Stimulated activated CD4-positive, alpha-beta T cell treated with anti-CD3 and anti-CD28 coated beads, Interleukin-1b, Interleukin-23, amount 100 ng/mL, for 48 hours (primary cell): ENCODE data around the gene BCL11A.

ENCODE experiments used
- DNase-seq: peaks from one replicate; pipeline ENCODE4 v3.0.0-alpha.2; 2020

Gene BCL11A

DNA sequence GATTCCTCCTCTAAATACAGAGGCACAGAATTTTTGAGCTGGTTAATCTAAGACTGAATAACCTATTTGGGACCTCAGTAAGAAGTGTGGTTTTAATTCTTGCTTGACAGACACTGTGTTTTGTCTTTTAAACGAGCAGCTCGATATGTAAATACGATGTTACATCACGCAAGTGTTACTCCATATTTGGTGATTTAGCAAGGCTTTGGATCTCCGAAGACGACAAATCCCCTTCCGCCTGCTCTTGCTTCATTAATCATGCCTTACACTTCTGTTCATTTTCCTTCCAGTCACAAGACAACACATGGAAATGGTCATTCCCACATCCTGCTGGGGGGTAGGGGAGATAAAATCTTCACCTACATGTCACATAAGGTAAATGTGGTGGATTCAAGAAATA lies 9.4 kb downstream of the BCL11A start:
- DNase-seq = no peak

DNA sequence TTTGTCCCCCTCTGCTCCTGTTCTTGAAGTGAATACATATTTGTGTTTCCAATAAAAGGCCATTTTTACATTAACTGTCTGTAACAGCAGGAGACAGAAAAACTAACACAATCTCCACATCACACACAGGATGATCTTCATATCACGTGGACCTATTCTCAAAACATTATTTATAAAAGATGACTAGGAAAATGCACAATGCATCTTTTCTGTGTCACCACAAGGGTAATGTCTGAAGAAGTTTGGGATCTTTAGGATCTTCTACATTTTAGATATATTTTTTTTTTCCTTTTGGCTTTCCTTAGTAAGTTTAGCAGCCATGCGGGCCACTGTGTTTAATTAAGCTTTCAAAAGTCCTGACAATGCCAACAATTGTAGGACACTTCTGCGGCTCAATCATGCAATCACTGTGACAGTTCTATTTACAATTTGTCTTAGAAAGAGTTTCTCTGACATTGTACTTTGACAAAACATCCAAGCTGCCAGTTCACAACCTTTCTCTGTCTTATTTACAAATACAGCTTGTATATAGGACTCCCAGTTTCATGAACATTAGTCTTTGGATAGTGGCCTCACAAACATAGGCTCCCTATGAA lies 12.3 kb downstream of the BCL11A start:
- DNase-seq = no peak

DNA sequence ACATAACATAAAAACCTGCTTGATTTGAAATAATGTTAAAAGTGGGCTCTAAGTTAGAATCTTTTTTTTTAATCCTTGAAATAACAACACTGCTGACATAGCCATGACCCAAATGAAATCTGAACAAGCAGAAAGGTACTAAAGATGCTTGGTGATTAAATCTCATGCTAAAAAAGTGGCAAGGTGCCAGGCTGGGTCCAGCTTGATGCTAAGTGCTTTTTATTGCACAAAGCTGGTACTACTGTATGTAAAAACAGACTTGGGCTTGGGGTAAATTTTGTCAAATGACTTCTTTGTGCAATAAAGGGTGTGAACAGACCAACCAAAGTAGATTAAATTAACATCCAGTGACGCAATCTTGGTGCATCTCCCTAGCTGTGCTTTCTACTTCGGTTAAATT lies 13.4 kb downstream of the BCL11A start:
- no peak for DNase-seq

DNA sequence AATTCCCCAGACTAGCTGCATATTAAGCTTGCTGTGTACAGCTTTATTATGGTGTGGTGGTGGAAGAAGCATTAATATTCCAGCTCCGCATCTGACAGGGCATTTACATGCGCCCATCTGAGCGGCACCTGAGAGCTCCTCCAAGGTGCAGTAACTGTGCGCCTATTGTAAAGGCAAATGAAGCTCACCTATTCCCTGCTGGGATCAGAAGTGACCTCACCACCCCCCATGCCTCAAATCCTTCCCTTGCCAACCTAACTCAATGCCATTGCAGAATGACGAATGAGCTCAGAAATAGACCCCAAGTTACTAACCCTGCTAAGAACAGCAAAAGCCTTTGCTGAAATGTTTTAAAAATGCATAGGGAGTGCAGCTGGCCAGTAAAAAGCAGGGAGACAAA lies 14.3 kb downstream of the BCL11A start:
- no peak for DNase-seq

DNA sequence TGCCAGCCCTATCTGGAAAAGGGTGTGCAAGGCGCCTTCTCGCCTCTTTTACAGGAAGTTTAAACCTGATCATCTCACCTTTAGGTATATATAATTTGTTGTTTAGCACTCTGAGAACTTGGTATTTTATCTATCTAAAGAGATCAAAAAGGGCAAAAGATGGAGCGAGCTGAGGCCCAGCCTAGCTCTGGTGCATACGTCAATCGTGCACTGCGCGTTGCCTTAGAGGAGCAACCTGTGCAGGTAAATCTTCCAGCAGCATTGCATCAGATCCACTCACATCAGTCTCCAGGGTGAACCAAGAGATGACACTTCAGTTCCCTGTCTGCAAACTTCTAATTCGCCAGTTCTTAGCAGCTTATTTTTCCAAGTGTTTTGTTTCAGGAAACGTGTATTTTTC lies 15.4 kb downstream of the BCL11A start:
- no peak for DNase-seq

DNA sequence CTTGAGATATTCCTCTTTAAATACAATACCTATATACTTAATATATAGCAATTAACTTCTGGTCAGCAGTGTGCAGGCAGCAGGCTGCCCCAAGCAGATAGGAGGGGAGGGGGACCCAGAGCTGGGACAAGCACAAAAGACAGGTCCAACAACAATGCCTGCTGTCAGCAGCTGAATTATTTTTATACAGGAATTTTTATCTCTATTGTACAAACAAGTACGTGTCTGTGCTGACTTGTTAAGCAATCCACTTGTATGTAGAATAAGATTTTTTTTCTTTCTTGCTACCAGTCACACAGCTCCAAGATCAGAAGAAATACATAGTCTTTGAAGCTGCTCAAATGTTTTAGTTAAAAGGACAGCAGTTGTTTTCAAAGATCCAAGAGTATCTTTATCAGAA lies 16.7 kb downstream of the BCL11A start:
- no peak for DNase-seq

DNA sequence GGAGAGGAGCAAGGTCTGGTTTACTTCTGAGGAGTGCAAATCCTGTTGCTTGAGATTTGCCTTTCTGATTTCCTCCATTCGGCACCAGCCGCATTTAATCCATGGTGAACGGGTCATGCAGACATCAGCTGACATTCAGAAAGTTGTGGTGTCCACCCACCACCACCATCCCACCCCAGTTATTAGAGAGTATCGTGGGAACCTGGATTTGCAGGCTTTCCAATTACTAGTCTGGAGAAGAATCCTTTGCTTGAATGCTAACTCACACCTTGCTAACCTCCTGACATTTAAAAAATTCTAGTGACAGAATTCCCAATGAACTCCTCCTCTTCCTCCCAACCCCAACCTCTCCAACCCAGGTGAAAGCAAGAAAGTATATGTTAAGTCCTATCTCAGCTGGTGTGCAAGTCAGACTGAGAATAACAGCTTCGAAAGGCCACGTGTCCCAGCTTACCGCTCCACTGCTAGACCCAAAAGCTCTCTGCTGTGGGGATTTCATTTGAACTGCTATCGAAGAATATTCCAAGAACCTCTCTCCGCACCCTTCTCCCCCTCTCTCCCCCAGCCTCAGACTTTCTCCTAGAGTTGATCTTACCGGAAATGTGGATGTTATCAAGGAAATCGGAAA lies 17.7 kb downstream of the BCL11A start:
- no peak for DNase-seq

DNA sequence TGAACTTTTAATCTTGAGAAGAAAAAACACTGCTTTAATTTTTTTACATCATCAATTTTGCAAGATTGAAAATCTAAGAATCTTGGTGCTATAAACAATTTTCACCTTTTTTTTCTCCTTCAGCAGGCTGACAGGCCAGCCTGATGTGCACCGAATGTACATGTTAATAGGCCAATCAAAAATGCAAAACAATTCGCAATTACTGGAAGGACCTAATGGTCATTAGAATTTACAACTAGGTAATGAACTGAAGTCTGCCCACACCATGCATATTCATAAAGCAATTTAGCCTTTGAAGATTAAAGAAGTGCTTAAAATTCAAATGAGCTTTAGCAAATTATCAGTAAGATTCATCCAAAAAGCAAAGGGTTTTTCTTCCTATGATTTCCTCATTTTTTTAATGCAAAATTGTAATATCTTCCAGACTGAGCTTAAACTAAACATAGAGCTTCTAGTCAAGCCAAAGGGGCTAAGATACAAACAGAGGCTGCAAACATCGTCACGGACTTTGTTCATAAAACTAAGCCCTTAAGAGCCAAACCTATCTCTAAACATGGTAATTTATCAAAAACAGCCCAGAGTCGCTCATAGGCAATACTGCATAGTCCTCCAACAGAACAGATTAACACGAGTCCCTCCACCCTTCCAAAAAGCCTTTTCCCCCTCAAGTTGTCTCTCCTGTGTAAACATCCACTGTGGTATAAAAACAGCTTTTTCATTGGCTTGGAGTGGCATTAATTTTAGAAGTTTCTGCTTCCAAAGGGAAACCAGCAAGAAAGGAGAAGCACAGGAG lies 18.4 kb downstream of the BCL11A start:
- no peak for DNase-seq

DNA sequence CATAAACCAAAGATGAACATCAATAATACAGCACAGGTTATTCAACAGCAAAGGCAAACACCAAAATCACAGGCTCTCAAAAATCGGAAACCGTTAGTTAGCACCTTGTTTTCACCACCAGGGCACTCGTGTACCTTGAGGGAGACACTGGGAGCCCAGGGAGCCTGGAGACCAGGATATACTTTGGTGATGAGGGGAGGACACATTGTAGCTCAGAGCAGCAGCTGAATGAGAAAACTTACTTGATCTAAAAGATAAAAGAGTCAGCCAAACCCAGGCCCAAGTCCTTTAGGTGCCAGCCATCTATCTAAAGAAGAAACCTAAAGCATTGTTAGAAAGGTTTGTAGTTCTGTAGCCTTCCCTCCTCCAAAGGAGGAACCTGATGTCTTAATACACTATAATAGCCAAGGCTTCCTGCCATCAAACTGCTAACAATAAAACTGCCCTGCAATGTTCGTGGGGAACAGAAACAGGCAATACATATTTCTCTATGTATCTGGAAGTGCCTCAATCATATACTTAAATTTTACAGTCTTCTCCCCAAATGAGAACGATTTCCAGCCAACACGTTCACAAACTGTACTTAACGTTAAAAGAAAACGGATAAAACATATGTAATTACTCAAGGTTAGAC lies 19.3 kb downstream of the BCL11A start:
- no peak for DNase-seq

DNA sequence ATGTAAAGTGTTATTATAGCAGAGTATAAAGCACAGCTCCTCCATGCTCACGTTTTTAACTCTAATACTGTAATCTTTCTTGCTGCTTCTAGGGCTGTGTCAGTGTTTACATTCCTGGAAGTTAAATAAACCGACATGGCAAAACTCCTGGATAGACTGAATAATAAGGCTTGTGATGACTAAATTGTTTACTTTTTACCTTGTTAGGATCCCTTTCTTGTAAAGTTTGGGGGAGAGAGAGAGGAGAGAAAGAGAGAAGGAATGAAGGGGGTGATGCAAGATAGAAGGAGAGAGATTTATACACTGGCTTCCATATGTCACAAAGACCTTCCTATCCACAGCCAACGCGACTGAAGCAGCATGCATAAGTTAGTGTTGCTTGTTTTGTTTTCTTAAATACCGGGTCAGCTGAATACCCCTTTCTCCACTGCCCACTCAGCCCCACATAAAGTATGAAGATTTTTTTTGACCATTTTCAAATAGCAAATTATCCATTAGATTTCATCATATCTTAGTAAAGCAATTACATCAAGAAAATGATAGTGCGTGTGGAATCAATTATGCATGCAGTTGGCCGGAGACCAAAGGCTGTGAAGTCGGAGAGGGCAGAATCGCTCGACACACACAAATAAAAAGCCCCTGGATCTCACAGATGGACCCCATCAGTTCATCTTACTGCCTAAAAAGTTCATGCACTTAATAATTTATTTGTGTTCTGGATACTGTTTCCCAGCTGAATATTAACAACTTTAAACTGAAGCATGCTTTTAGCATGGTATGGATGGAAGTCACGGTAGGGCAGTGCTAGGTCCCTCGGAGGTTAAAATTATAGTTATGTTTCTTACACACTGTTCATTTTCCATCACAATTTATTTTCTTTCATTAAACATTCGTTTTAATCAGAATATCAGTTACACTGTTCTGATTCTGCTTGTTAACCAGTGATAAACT lies 20.1 kb downstream of the BCL11A start:
- DNase-seq = no peak

DNA sequence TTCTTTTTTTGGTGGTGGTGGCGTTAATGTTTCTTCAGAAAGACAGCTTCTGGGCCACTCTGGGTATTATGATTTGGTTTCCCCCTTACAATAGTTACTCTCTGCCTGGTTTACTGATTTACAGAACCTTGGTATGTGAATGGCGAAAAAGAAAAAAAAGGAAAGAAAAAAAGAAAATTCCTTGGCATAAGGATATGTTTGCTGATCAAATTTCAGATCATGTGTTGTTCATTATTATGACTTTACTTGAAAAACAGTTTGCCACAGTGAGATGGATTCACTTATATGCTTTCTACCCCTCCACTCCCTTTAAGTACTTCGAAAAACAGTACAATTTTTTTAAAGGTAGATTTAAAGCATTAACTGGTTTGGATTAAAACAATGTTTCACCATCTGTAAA lies 21.0 kb downstream of the BCL11A start:
- no peak for DNase-seq

DNA sequence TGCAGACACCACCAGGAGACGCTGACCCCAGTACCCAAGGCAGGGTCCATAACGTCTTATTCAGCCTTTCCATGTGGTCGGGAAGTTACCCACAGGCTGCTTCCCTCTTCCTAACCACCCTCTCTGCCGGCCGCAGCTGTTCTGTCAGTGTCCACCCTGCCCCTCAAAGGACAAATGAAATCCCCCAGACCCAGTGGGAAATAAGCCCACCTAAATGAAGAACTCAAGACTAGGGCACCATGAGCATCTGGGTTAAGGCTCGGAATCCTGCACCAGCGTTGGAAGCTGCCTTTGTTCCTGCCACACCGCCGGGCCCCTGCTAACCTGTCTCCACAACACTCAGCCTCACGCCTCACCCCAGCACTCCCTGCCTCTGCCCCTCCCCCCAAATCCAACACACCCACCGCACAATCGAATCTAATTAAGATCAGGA lies 21.7 kb downstream of the BCL11A start:
- no peak for DNase-seq

DNA sequence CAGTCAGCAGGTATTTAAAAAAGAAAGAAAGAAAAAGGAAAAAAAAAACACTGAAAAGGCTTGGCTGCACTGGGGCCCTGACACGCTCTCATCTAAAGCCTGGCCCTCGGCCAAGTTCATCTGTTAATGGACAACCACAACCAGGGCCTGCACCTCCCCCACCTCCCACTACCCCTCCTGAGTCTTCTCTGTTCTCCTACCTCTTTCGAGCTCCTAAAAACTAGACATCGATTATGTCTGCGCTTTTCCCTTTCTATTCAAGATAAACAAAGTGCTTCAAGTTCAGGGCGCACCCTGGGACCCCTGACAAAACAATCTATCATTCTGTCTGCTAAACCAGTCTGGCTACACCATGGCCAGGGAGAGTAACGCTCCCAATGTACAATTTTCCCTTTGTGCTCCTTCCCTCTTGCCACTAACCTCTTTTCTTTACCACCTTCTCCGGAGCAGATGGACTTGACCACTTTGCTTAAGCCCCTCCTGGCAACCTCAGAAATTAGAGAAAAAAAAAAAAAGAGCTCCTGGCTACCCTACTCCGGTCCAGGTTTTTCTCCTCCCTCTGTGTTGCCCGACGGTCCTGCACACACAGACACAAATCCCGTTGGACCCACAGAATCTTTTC lies 22.7 kb downstream of the BCL11A start:
- no peak for DNase-seq

DNA sequence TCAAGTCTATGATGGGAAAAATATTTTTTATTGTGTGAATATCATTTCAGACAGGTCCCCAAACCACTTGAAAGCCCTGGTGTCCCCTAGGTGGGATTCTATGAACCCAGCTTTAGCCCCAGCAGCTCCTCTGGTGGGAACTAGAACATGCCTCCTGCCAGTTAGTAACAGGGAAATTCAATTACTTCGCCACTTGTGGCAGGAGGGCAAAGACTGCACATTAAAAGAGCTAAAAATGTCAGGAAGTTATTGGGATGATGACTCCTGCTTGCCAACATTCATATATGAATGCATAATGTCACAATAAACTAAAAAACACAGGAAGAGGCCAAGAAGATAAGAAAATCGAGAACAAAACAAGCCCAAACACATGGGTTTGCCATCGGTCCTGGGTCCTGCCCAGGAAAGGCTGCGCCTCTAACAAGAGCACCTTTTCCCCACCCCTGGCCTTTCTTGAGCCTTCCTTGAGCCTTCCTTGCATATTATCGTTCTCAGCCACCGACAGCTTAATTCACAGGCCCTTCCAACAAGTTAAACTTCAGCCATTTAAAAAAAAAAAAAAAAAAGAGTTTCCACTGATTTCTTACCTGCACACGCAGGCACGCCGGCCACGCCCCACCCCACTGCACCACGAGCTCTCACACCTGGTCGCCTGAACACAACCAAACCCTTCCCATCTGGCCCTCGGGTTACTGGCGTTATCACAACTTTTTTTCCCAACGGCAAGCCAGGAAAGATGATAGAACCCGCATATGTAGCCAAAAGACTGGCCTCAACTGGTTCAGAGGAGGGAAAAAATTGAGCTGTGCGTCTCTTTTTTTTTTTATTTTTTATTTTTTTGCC lies 23.4 kb downstream of the BCL11A start:
- no peak for DNase-seq

DNA sequence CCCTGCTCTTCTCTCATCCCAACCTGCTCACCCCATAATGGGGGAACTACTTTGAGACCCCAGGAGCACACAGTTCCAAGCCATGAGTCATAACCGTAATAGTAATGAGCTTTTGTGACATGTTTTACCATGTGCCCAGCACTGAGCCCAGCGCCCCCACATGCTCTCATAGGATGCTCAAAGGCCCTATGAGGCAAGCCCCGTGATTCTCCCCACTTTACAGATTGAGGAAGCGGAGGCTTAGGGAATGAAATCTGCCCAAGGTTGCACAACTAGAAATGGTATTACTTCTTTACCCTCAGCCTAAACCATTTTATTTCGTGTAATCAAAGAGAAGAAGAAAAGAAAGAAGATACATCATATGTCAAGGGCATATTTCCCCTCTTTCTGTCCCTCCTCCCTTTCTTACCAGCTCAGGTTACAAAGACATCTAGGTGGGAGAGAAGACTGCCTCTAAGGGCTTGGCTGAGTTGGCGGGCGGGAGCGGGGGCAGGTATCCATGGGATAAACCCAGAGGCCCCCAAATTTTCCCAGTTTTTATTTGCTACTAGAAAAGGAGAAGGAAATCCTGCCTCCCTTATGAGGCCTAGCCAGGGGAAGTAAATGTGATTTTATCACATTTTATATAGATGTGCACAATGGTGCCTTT lies 24.2 kb downstream of the BCL11A start:
- DNase-seq = no peak

DNA sequence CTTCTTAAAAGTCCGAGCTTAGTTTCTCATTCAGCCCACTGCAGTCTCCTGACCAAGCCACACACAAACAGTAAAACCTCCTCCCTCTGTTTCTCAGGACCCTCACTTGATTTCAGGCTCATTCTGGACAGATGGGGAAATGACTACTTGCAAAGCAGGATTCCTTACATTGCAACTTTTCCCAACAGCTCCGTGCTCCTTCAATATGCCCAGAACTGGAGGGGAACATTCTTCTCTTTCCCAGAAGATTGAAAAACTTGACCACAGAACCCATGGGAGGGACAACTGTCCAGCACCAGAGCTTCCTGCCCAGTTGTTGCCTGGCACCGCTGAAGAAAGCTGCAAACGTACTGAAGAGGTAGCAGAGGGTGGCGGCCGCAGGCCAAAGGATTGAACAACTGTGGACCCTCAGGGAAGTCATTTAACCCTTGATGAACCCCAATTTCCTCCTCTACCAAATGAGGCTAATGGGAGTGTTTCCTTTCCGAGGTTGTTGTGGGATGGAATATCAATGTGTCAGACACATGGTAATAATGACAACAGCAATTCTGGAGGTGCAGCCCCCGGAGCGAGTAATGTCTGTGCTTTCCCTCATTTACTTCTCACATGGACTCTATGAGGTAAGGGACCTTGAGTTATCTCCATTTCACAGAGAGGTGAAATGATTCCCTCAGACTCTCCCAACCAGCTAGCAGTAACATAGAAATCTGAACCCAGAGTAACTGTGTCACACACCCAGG lies 25.0 kb downstream of the BCL11A start:
- no peak for DNase-seq

DNA sequence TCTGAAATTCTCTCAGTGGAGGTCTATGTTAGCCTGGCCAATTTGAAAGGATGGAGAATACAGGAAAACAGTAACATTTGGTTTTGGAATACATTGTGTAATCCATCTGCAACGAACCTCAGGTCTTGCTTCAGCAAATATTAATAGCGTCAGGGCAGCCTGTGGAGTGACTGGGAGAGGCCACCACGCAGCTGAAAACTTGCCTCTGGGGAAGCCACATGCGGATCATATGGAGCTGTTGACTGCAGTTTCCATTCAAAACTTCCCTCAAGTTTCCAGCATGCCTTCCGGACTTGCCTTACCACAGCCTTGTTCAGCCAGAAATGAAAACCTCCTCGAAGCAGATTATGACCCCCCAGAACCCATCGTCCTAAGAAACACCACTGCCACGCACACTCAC lies 25.7 kb downstream of the BCL11A start:
- DNase-seq = no peak

DNA sequence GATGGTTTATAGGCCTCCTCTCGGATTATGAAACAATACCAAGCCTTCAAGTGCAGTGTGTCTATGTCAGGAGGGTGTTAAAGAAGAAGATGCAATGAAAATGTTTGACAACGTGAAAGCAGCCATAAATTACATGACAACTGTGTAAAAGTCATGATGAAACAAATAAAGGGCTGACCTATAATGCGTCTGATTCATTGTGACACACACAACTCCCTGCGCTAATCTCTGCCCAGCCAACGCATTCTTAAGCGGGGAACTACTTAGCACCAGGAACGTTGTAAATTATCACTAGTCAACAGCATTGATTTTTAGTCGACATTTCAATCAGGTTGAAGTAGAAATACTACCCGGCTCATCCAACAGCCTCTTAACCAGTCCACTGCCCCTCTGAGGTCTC lies 26.8 kb downstream of the BCL11A start:
- no peak for DNase-seq

DNA sequence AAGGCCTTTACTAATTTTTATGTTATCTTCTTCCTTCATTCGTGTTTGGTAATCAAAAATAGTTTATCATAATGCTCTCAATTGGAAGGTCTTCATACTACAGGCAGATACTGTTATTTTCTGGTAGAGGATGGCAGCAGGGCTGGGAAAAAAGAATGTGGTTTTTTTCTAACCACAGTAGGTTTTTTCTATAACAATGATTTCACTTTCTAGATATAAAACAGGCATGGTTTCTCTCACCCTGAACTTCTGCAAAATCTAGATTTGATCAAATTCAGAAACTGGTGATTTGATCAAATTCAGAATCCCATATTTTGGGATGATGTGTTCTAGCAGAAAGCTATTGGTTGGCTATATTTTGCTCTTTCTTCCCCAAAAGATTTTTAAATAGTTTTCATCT lies 27.6 kb downstream of the BCL11A start:
- no peak for DNase-seq

DNA sequence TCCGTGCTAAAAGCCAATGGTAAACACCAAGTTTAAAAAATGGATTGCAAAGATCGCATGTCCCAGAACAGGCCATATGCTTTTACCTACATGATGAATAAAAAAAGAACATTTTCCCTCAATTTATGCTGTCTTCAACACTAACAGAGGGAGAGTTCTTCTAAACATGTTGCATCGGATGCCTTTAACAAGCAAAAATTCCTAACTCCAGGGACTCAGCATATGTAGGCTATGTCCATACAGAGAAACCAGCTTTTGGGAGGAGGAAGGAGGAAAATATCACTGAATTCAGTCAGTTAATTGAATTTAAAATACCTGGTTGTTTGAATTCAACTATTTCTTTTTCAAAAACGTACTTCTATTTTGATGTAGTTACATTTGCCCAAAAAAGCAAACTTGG lies 28.6 kb downstream of the BCL11A start:
- no peak for DNase-seq
